ENCODE data around the gene RAB1A. TPM values are rescaled to one million over a fixed set of nuclear protein-coding genes. Genes with fewer than 3 reads are reported as not detected.
A peak's percentile ranks its signal among the peaks of the same experiment; 100 is the strongest.

Gene RAB1A
- total RNA-seq, 4 donors from 2014 or later: 72.6 to 101 (median 78.3) TPM

DNA sequence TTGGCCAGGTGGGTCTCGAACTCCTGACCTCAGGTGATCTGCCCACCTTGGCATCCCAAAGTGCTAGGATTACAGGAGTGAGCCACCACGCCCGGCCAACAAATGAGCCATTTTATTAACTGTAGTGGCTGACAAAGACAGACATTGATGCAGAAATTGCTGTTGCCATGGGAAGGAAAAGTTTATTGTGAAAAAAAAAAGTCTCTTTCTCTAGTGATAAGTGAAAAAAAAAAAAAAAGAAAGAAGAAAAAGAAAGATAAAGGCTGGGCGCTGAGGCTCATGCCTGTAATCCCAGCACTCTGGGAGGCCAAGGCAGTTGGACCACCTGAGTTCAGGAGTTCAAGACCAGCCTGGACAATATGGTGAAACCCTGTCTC is 39.8 kb upstream of the RAB1A start:
- DNase-seq: no peak
- no peaks in the 10 kb centered on the region for H3K9me3 ChIP-seq
- intact Hi-C loops (cut with DNase I): no loop called here
- peaks cover 0 to 6% (median 0%) of the 10 kb centered on the region in 3 donors for H3K4me1 ChIP-seq
- H3K27me3 ChIP-seq: no peaks in the 10 kb centered on the region
- no peak overlapping the region for H3K27ac ChIP-seq
- H3K4me3 ChIP-seq: no peak overlapping the region
- TF ChIP-seq, protein P1, sequence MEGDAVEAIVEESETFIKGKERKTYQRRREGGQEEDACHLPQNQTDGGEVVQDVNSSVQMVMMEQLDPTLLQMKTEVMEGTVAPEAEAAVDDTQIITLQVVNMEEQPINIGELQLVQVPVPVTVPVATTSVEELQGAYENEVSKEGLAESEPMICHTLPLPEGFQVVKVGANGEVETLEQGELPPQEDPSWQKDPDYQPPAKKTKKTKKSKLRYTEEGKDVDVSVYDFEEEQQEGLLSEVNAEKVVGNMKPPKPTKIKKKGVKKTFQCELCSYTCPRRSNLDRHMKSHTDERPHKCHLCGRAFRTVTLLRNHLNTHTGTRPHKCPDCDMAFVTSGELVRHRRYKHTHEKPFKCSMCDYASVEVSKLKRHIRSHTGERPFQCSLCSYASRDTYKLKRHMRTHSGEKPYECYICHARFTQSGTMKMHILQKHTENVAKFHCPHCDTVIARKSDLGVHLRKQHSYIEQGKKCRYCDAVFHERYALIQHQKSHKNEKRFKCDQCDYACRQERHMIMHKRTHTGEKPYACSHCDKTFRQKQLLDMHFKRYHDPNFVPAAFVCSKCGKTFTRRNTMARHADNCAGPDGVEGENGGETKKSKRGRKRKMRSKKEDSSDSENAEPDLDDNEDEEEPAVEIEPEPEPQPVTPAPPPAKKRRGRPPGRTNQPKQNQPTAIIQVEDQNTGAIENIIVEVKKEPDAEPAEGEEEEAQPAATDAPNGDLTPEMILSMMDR (IDR thresholded peaks at IDR 0.05): no peak
- no peak for TF ChIP-seq POLR2A (IDR thresholded peaks at IDR 0.05)
- WGBS, 2 donors: 67 to 70% methylated on average over 1 to 4 of the region's 4 CpGs
- no peaks in the 10 kb centered on the region for H3K36me3 ChIP-seq

DNA sequence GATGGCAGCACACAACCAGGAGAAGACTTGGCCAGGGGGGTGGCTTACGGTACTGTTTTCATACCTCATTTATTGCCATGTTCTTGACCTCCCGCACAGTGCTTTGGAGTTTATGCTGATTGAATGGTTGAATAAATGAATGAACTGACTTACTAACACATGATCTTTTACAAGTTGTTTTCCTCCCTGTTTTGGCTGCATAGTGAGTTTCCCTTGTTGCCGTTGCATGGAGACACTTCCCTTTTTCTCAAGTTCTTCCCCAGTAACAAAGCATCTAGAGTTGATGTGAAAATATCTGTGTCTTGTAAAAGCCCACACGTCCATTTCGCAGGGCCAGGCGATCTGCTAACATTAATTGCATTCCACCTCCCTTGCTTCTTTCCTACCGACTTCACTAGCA is 35.7 kb upstream of the RAB1A start:
- WGBS, 2 donors: 67 to 89% methylated on average over 7 of the region's 7 CpGs
- Histone ChIP-seq H3K27ac (peak overlapping the region in 3 of 4 donors; percentile 34 to 63 (median 45)), H3K4me3 (no peak overlapping the region)

DNA sequence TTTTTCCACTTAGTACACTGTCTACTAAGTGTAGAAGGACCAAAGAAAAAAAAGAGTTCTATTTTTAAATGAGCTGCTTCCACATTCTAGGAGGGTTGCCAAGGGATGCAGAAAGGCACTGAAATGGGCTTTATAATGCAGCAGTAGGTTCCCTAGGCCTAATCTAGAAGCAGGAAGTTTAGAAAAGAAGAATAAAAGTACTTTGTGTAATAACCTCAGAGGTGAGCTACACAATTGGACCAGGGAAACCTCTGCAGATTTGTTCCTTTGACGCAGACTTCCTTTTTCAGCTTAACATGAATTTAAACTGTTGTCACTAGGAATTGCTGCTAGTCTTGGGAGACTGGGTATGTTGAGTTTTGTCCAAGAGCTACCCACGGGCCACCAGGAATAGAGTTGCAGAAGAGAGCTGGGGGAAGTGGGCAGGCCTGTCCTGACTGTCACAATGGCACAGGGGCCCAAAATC is 34.6 kb upstream of the RAB1A start:
- no peak overlapping the region for H3K4me3 ChIP-seq
- H3K9me3 ChIP-seq: no peaks in the 10 kb centered on the region
- no peaks in the 10 kb centered on the region for H3K27me3 ChIP-seq
- intact Hi-C loops (cut with DNase I): no loop called here
- H3K36me3 ChIP-seq: no peaks in the 10 kb centered on the region
- TF ChIP-seq, protein P1 (IDR thresholded peaks at IDR 0.05): no peak
- no peak for TF ChIP-seq POLR2A (IDR thresholded peaks at IDR 0.05)
- no peak for DNase-seq
- H3K27ac ChIP-seq: peak overlapping the region in 3 of 4 donors; percentile 45 to 63 (median 60)
- 41 to 44% methylated on average over 2 of the region's 2 CpGs for WGBS, 2 donors
- H3K4me1 ChIP-seq: peaks cover 0 to 23% (median 0%) of the 10 kb centered on the region in 3 donors

More for the DNA sequence above, 35.7 kb upstream of the RAB1A start:
- TF ChIP-seq POLR2A (IDR thresholded peaks at IDR 0.05): no peak
- TF ChIP-seq, protein P1 (IDR thresholded peaks at IDR 0.05): no peak
- DNase-seq: no peak
- no peaks in the 10 kb centered on the region for H3K9me3 ChIP-seq
- peaks cover 0 to 23% (median 0%) of the 10 kb centered on the region in 3 donors for H3K4me1 ChIP-seq
- H3K27me3 ChIP-seq: no peaks in the 10 kb centered on the region
- intact Hi-C loops (cut with DNase I): no loop called here
- no peaks in the 10 kb centered on the region for H3K36me3 ChIP-seq

DNA sequence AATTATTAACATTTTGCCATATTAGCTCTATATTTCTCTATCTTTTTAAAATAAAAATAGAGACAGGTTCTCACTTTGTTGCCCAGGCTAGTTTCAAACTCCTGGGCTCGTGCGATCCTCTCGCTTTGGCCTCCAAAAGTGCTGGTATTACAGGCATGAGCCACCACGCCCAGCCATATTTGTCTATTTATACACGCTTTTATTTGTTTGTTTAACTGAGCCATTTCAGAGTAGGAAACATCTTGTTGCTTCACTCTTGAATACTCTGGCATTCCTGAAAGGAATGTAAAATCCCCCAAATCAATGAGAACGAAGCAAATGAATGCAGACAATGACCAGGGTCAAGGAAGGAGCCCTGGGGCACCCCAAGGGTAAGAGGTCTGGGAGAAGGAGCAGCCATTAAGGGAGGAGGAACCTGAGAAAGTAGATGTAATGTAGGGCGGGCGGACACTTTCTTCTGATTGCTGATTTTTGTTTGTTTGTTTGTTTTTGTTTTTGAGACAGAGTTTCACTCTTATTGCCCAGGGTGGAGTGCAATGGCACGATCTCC is 31.7 kb upstream of the RAB1A start:
- intact Hi-C loops (cut with DNase I): no loop called here
- WGBS, 2 donors: 77 to 81% methylated on average over 9 of the region's 9 CpGs
- Histone ChIP-seq H3K9me3 (no peaks in the 10 kb centered on the region), H3K4me3 (no peak overlapping the region), H3K27ac (no peak overlapping the region), H3K36me3 (no peaks in the 10 kb centered on the region), H3K4me1 (peaks cover 0 to 23% (median 0%) of the 10 kb centered on the region in 3 donors), H3K27me3 (no peaks in the 10 kb centered on the region)
- no peak for TF ChIP-seq POLR2A (IDR thresholded peaks at IDR 0.05)
- TF ChIP-seq, protein P1 (IDR thresholded peaks at IDR 0.05): no peak
- no peak for DNase-seq

DNA sequence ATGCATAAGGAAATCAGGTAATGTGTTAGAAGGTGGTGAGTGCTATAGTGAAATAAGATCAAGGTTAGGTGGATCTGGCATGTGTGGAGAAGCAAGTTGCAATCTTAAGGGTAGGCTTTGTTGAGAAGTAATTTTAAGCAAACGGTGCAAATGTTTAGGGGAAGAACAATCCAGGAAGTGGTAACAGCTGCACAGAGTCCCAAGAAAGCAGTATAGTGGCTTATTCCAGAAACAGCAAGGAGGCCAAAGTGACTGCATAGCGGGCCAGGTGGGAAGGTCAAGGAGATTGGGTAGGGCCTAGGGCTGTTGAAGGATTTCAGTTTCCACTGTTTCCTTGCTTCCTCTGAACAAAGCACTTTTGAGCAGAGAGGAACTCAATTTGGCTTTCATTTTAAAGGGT is 30.0 kb upstream of the RAB1A start:
- Histone ChIP-seq H3K27me3 (no peaks in the 10 kb centered on the region), H3K27ac (peak overlapping the region in 1 of 4 donors; percentile 39), H3K36me3 (no peaks in the 10 kb centered on the region), H3K9me3 (no peaks in the 10 kb centered on the region), H3K4me1 (peaks cover 0 to 19% (median 0%) of the 10 kb centered on the region in 3 donors), H3K4me3 (no peak overlapping the region)
- whole genome bisulfite sequencing, 2 donors: 62 to 64% methylated on average over 2 of the region's 2 CpGs
- intact Hi-C loops (cut with DNase I): no loop called here
- DNase-seq: no peak
- TF ChIP-seq, protein P1 (IDR thresholded peaks at IDR 0.05): no peak
- TF ChIP-seq POLR2A (IDR thresholded peaks at IDR 0.05): no peak

Data from esophagus squamous epithelium (tissue), 5 donors.